Measurements from ENCODE around the gene TMEM52B.
"Not testable (repeated sequence)": the region's sequence is repeated elsewhere in the genome, so short reads cannot be mapped to it uniquely, and the experiment has no call there.

The TMEM52B gene

GRCh38 chr12:10171973-10172728 lies 6.7 kb upstream of the TMEM52B start, which contains the start of gene OLR1:
OLR1 (minus strand) TSS chr12:10172132; CDS start chr12:10172077, 55 bp downstream.
- DNase-seq, result no peak

DNA sequence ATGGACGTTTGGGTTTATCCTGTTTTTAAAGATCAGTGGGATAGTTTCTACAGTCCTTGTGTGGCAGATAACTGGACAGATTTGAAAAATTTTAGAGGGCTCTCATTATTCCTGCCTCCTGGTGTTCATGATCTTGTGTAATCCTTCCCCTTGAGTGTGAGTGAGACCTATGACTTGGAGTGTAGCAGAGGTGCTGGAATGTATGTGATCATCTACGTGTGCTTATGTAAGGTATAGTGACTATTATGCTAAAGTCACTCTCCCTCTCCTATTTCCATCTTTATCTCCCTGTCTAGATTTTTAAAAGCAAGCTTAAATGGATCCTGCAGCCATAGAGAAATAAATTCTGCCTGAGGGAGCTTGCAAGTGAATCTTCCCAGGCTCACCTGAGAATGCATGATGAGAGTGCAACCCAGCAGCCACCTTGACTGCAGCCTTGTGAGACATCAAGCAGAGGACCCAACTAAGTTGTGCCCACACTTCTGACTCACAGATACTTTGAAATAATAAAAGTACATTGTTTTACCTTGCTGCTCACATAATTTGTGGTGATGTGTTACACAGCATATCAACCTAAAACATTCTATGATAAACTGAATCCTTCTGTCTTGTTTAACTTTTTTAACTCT lies 3.7 kb upstream of the TMEM52B start:
- no peak for DNase-seq

- no peak for DNase-seq
Measured at GRCh38 chr12:10175846-10176636, 2.8 kb upstream of the TMEM52B start.

DNA sequence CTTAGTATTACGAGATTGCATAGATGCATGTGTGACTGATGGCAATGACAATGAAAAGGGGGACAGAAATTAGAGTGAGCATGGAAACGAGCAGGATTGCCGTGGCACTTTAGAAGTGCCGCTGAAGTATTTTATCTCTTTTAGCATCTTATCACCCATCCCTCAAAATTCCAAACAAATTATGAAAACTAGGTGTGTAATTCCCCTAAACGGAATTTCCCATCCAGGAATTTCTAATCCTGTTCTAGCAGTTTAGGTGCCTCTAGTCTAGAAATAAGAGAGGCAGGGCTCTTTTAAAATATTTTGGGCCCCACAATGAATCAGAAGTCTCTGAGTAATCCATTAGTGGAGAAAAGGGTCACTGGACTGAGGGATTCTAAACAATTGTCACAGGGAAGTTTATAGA lies 947 bp downstream of the TMEM52B start:
- DNase-seq, result no peak

- DNase-seq, result peak in 1 of 2 donors; percentile 84
Measured at GRCh38 chr12:10182354-10183049, 3.7 kb downstream of the TMEM52B start.

- peak in 1 of 2 donors; percentile 25 for DNase-seq
Measured at GRCh38 chr12:10184261-10184843, 5.5 kb downstream of the TMEM52B start.

- peak; percentile 18 to 44 for DNase-seq
Measured at GRCh38 chr12:10186299-10186698, 7.5 kb downstream of the TMEM52B start.

DNA sequence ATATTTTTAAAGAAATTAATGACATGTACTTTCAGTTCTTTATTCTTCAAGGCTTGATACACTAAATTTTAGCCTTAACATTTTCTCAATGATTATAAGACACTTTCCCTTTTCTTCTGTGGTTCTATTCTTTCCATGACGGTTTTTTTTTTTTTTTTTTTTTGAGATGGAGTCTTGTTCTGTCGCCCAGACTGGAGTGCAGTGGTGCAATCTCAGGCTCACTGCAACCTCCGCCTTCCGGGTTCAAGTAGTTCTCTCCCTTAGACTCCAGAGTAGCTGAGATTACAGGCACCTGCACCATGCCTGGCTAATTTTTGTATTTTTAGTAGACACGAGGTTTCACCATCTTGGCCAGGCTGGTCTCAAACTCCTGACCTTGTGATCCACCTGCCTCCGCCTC lies 8.1 kb downstream of the TMEM52B start:
- DNase-seq, result not testable (repeated sequence)

GRCh38 chr12:10189653-10190052 lies 10.8 kb downstream of the TMEM52B start:
- DNase-seq, result no peak

DNA sequence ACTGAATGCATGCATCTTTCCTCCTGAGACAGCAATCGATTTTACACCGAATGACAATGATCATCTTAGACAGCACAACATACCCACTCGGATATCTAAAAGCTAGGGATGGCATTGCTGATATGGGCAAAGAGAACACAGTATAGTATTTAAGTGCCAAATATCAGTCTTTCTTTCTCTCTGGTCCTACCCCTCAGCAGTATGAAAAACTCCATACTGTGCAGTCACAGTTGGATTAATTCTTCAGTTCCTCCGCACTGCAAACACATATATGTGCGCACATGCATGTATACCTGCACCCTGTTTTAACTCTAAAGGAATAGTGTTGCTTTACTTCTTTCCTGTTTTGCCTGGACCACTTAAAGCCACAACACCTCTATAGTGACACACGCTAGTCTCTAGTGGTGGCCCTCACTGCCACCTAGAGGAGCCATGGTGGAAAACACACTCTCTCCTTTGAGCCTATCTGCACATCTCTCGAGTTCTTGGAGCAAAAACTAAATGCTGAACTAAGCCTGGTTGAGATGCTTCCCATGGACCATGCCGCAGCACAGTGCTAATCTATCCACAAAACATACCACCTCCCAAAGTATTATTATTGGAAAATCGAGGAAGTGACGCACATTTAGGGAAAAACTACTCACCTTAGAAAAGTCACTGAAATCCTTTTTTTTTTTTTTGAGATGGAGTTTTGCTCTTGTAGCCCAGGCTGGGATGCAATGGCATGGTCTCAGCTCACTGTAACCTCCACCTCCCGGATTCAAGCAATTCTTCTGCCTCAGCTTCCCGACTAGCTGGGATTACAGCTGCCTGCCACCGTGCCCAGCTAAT lies 11.9 kb downstream of the TMEM52B start:
- DNase-seq, result peak in 1 of 2 donors; percentile 77

DNA sequence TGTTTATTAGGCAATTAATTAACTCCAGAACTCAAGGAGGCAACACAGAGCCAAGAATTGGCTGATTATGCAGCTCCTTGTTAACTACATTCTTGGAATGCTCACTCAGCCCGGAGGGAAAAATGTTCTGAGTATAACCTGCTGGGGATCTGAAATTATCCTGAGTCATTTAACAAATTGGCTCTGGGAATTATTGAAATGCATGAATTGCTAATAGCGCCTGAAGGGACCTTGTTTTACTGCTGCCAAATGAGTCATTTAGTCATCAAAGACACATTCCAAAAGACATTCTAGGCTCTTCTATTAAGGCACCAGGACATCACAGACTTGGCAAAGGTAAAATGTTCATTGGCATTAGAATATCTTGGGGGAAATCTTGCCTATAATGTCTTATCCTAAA lies 13.0 kb downstream of the TMEM52B start:
- DNase-seq, result no peak

- DNase-seq, result no peak
Measured at GRCh38 chr12:10194160-10194670, 15.4 kb downstream of the TMEM52B start.

DNA sequence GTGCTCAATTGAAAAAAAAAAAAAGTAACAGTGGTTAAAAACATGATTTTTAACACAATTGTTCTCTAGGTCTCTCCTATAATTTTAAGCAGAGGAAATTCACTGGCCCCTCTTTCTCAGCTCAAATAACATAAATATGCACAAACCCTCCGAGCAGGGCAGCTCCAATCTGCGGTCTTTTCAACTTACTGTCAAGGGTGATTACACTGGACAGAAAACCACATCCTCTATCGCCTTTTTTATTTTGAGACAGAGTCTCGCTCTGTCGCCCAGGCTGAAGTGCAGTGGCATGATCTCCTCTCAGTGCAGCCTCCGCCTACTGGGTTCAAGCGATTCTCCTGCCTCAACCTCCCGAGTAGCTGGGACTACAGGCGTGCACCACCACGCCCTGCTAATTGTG lies 17.4 kb downstream of the TMEM52B start:
- DNase-seq, result peak in 1 of 2 donors; percentile 29

DNA sequence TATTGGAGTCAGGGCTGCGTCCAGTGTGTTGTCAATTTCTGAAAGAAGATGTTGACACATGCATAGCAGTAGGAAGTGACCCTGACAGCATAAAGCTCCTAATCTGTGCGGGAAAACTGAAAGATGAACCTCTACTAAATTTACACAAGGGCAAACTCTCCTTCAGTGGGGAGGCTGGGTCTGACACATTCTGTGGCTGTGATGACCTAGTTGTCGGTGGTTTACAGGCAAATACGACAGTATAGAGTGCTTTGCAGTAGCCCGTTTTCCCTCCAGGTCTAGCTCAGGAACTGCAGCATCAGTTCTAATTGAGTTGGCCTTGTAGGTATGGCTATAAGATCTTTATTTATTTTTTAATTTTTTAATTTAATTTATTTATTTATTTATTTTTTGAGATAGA lies 19.0 kb downstream of the TMEM52B start:
- no peak for DNase-seq

DNA sequence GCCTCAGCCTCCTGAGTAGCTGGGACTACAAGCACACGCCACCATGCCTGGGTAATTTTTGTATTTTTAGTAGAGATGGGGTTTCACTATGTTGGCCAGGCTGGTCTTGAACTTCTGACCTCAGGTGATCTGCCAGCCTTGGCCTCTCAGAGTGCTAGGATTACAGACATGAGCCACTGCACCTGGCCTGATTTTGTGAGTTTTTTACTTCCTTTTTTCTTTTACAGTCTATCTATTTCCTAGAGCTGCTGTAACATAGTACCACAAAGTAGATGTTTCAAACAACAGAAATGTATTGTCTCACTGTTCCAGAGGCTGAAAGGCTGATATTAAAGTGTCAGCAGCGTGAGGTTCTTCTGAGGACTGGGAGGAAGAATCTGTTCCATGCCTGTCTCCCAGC lies 25.7 kb downstream of the TMEM52B start:
- not testable (repeated sequence) for DNase-seq

GRCh38 chr12:10205220-10205807 lies 26.5 kb downstream of the TMEM52B start:
- DNase-seq, result no peak

GRCh38 chr12:10207136-10207535 lies 28.3 kb downstream of the TMEM52B start:
- no peak for DNase-seq

DNA sequence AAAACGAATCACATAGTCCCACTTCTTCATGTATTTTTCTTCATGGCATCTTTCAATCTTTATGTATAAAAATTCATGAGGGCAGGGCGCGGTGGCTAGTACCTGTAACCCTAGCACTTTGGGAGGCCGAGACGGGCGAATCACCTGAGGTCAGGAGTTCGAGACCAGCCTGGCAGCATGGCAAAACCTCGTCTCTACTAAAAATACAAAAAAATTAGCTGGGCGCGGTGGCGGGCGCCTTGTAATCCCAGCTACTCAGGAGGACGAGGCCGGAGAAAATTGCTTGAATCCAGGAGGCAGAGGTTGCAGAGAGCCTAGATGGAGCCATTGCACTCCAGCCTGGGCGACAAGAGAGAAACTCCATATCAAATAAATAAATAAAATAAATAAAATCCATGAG lies 31.4 kb downstream of the TMEM52B start:
- no peak for DNase-seq

- no peak for DNase-seq
Measured at GRCh38 chr12:10211101-10211939, 32.5 kb downstream of the TMEM52B start.
